NB4 (cell line): Measurements from ENCODE around the gene SPC25.

Experiments
- DNase-seq: peaks from one replicate; pipeline ENCODE4 v3.0.0; 2010; ENCODE audit warnings: low read depth
- H3K4me3 ChIP-seq: one replicate; pipeline ENCODE4 v1.5.1; 2011; ENCODE audit warnings: mild to moderate bottlenecking, low read depth, low read length, moderate library complexity
- MYC ChIP-seq: IDR thresholded peaks from 2 replicates; pipeline ENCODE4 v1.6.1; 2011; ENCODE audit warnings: low read depth, low read length
- POLR2A ChIP-seq: IDR thresholded peaks from 2 replicates; pipeline ENCODE4 v1.6.1; 2011; ENCODE audit warnings: mild to moderate bottlenecking; ENCODE audit not compliant: insufficient read length; ENCODE audit errors: extremely low read depth
- TF ChIP-seq, protein P1 (sequence below): IDR thresholded peaks from 2 replicates; pipeline ENCODE4 v1.6.1; 2011; ENCODE audit warnings: low read depth, low read length
- TF ChIP-seq, protein P2 (sequence below): IDR thresholded peaks from one replicate; pipeline ENCODE4 v1.5.1; 2012; ENCODE audit warnings: low read depth, low read length

The SPC25 gene

DNA sequence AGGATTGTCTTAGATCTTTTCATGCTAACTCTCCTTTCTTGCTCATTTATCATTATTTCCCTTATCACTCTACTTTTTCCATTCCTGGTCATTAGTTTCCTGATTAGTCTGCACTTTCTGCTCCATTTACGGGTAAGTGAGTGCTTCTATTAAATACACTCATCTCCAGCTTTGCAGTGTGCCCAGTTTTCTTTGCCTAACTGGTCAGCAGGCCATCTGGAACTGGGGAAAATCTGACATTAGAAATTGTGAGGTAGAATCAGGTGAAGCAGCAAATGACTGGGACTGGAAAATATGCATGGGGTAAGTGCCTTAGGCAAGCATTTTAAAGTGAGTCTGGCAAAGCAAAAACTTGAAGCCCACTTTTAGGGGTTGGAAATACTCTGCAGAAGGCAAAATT lies 40.0 kb upstream of the SPC25 start:
- TF ChIP-seq MYC, result no peak
- TF ChIP-seq, protein P1, sequence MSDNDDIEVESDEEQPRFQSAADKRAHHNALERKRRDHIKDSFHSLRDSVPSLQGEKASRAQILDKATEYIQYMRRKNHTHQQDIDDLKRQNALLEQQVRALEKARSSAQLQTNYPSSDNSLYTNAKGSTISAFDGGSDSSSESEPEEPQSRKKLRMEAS, result no peak
- TF ChIP-seq, protein P2, sequence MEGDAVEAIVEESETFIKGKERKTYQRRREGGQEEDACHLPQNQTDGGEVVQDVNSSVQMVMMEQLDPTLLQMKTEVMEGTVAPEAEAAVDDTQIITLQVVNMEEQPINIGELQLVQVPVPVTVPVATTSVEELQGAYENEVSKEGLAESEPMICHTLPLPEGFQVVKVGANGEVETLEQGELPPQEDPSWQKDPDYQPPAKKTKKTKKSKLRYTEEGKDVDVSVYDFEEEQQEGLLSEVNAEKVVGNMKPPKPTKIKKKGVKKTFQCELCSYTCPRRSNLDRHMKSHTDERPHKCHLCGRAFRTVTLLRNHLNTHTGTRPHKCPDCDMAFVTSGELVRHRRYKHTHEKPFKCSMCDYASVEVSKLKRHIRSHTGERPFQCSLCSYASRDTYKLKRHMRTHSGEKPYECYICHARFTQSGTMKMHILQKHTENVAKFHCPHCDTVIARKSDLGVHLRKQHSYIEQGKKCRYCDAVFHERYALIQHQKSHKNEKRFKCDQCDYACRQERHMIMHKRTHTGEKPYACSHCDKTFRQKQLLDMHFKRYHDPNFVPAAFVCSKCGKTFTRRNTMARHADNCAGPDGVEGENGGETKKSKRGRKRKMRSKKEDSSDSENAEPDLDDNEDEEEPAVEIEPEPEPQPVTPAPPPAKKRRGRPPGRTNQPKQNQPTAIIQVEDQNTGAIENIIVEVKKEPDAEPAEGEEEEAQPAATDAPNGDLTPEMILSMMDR, result no peak
- TF ChIP-seq POLR2A, result no peak
- DNase-seq, result no peak
- no peak overlapping the region for H3K4me3 ChIP-seq

DNA sequence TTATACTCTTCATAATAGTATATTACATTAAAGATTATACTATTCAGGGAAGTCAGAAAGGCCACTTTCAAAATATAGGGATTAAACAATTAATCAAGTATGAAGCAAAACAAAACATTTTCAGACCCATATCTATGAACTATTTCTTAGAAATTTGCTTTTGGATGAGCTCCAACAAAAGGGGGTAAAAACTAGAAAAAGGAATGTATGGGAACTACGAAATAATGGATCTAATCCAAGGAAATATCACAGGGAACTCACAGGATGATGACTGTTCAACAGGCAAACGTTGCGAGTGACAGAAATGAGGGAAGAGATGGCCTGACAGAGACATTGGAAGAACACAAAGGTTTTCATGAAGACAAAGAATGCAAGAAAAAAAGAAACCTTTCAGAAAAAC lies 38.8 kb upstream of the SPC25 start:
- no peak overlapping the region for H3K4me3 ChIP-seq
- no peak for DNase-seq
- TF ChIP-seq, protein P1, result no peak
- TF ChIP-seq POLR2A (no peak), MYC (no peak)
- TF ChIP-seq, protein P2, result no peak

DNA sequence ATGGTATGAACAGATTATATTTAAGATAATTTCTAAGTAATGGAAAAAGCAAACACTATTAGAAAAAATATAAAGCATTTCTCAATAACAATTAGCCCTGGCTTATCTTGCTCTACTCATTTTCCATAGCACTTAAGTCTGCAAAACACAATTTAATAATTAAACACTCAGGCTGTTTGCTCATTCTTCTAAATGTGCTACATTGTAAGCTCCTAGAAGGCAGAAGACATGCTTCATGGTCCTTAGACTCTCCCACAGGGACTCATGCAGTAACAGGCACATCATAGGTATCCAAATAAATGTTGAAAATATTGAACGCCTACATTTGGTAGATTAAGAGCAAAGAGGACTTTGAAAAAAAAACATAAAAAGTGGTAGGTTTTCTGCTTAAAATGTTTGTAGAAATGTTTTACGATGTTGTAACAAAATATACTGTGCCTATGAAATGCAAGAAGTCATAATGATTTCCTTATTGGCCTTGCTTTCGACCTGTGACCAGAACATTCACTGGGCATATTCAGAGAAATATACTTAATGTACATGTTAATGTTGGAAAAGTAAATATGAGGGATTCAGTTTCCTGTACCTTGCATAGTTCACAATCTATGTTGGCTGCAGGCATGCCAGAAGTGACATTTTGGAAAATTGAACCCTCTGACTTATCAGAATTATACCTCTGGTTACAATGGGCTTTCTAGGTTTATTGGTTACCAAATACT lies 38.0 kb upstream of the SPC25 start:
- TF ChIP-seq MYC (no peak), POLR2A (no peak)
- TF ChIP-seq, protein P1, result no peak
- TF ChIP-seq, protein P2, result no peak
- DNase-seq, result no peak

DNA sequence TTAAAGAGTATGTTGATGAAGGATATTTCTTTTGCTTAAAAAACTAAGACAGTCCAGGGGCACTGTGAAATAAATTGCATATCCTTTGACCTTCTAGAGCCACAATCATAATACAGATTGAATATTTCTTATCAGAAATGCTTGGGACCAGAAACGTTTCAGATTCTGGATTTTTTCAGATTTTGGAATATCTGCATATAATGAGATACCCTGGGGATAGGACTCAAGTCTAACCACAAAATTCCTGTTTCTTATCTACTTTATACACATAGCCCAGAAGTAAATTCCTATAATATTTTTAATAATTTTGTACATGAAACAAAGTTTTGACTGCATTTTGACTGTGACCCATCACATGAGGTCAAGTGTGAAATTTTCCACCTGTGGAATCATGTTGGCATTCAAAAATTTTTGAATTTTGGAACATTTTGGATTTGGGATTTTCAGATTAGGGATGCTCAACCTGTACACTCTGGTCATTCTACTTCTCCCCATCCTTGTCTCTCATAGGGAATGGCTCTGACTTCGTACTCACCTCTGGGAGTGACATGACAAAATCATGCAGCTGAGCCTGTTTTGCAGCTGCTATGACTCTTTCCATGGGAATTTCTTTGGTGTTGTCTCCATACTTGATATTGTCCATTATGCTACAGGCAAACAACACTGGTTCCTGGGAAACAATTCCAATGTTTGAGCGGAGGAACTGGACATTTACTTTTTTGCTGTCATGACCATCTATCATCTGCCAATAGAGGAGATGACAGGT lies 36.6 kb upstream of the SPC25 start:
- H3K4me3 ChIP-seq, result no peak overlapping the region
- DNase-seq, result no peak
- TF ChIP-seq MYC (no peak), POLR2A (no peak)
- TF ChIP-seq, protein P2, result no peak
- TF ChIP-seq, protein P1, result no peak

More for the DNA sequence above, 38.0 kb upstream of the SPC25 start:
- no peak overlapping the region for H3K4me3 ChIP-seq

DNA sequence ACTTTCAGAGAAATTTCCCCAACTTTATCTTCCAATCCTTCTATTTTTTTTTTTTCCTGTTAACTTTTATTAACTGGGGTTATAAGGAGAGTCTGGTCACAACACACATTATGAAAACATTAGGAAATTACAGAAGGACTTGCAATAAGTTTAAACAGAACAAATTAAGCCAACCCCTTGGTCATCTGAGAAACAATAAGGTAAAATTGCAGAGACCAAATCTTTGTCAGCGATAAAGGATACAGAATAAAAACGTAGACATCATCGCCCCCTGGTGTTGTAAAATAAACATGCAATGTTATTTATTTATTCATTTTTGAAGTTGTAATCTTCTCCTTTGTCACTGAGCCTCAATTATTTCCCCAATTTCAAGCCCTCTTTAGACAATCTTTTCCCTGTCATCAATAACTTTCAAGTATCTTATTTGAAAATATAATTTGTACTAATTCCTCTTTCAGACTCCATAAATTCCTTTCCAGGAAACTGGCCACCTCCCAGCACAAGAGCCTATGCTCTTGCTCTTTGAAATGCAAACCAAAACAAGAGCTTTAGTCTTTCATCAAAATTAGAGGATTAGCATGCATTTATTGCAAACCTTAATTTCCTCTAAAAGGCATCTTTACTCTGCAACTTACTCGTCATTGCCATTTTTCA lies 30.4 kb upstream of the SPC25 start:
- no peak overlapping the region for H3K4me3 ChIP-seq
- TF ChIP-seq, protein P2, result peak; percentile 24
- TF ChIP-seq, protein P1, result no peak
- DNase-seq, result peak; percentile 59
